Panc1 (cell line): Measurements from ENCODE around the gene STPG3. TPM values are rescaled to one million over a fixed set of nuclear protein-coding genes. Genes with fewer than 3 reads are reported as not detected.

Source experiments
- ATAC-seq: fragments of 200-7000 bp; cut with Tn5 transposase; 2 replicates; pipeline ENCODE4 v1.9.1; 2020; ENCODE audit warnings: mild to moderate bottlenecking, moderate library complexity
- BruUV-seq: library from RNA; stranded (reverse); fragments of 400-500 nt; replicated peaks from 2 replicates; lab custom pipeline; 2021; lab: Mats Ljungman, UMichigan
- CTCF ChIA-PET: fragments of 300-600 bp; sonication (Branson Sonifier 250); formaldehyde crosslinking; loops from one replicate; lab custom pipeline; 2022; ENCODE audit warnings: antibody characterized with exemption; lab: Charles Lee
- POLR2A ChIA-PET: fragments of 300-600 bp; sonication (Branson Sonifier 250); formaldehyde crosslinking; loops from one replicate; lab custom pipeline; 2022; ENCODE audit warnings: antibody characterized with exemption; lab: Charles Lee
- DNase-seq: peaks from one replicate; pipeline ENCODE4 v3.0.0-alpha.2; 2010; ENCODE audit warnings: low read depth, low spot score
- H3K27ac ChIP-seq: 2 replicates; pipeline ENCODE4 v1.5.1; 2011; ENCODE audit warnings: mild to moderate bottlenecking, low read length, inconsistent platforms
- H3K27me3 ChIP-seq: fragments of 200-500 bp; sonication (Bioruptor generic); 2 replicates; pipeline ENCODE4 v1.6.0; 2014; ENCODE audit warnings: low read length, inconsistent platforms; ENCODE audit not compliant: control insufficient read depth, insufficient read depth
- H3K36me3 ChIP-seq: fragments of 200-500 bp; sonication (Bioruptor generic); 2 replicates; pipeline ENCODE4 v1.5.1; 2014; ENCODE audit warnings: inconsistent platforms, mild to moderate bottlenecking, low read length, moderate library complexity; ENCODE audit not compliant: control insufficient read depth, insufficient read depth
- H3K4me1 ChIP-seq: 2 replicates; pipeline ENCODE4 v1.5.1; 2011; ENCODE audit warnings: inconsistent platforms, mild to moderate bottlenecking, low read length, moderate library complexity; ENCODE audit not compliant: control insufficient read depth, insufficient read depth
- H3K4me3 ChIP-seq, 2 experiments: 2 replicates each; pipeline ENCODE4 v1.5.1; 2011 to 2012; ENCODE audit warnings: low read depth in 2 of 2, low read length in 2 of 2, mild to moderate bottlenecking in 2 of 2, inconsistent platforms in 1 of 2, moderate library complexity in 1 of 2
- H3K9me3 ChIP-seq: fragments of 200-500 bp; sonication (Bioruptor generic); 2 replicates; pipeline ENCODE4 v1.5.1; 2014; ENCODE audit warnings: low read depth, mild to moderate bottlenecking, inconsistent platforms, low read length, moderate library complexity; ENCODE audit not compliant: control insufficient read depth, insufficient read depth
- CTCF ChIP-seq: fragments of 450-650 bp; IDR thresholded peaks from 2 replicates; pipeline ENCODE4 v1.5.1; 2017; ENCODE audit warnings: mild to moderate bottlenecking
- POLR2AphosphoS5 ChIP-seq: IDR thresholded peaks from 2 replicates; pipeline ENCODE4 v1.6.1; 2012; ENCODE audit warnings: mild to moderate bottlenecking, low read depth, low read length, moderate library complexity
- REST ChIP-seq, 2 experiments: IDR thresholded peaks; 2 replicates each; pipeline ENCODE4 v1.6.1; 2011 to 2012; ENCODE audit warnings: low read depth in 2 of 2, control low read depth in 1 of 2, low read length in 1 of 2, mild to moderate bottlenecking in 1 of 2, moderate library complexity in 1 of 2; ENCODE audit not compliant: insufficient read depth in 1 of 2
- SIN3A ChIP-seq: IDR thresholded peaks from 2 replicates; pipeline ENCODE4 v1.6.1; 2012; ENCODE audit warnings: low read depth, mild to moderate bottlenecking, low read length, moderate library complexity, borderline replicate concordance; ENCODE audit not compliant: insufficient read depth
- TCF7L2 ChIP-seq: IDR thresholded peaks from 2 replicates; pipeline ENCODE4 v1.6.1; 2011; ENCODE audit warnings: mild to moderate bottlenecking, low read depth, low read length, inconsistent platforms
- in situ Hi-C: cut with HindIII; loops from 2 replicates; pipeline ENCODE4 v1.10.0; 2016; ENCODE audit warnings: low sequenced_read_pairs, low pct_unique_long_range_greater_than_20kb
- intact Hi-C: fragments of 100-400 bp; cut with micrococcal nuclease; formaldehyde crosslinking; loops from one replicate; pipeline ENCODE4 v1.10.0; 2022; ENCODE audit not compliant: unreplicated experiment
- total RNA-seq: library from RNA; stranded (reverse); gene quantifications from one replicate; pipeline ENCODE4 v1.2.1, GENCODE V29; 2021; ENCODE audit not compliant: unreplicated experiment

STPG3 gene
- total RNA-seq, 1 experiment from 2014 or later: 0.26 TPM

GRCh38 chr9:137234055-137234697 lies 16.9 kb upstream of the STPG3 start:
- TF ChIP-seq REST (IDR thresholded peaks at IDR 0.05; ENCODE audit: insufficient read depth in 1 of 2, low read depth in 2 of 2, low read length in 1 of 2): no peak
- no peak for TF ChIP-seq SIN3A
- no peak for TF ChIP-seq TCF7L2
- no peak for TF ChIP-seq POLR2AphosphoS5
- TF ChIP-seq CTCF: no peak
- CTCF ChIA-PET: interaction anchor here (0.7 kb wide), 1 partner anchor 168 kb away, joined by 8 read pairs; no protein-coding TSS in a partner anchor
- H3K27me3 ChIP-seq: no peaks in the 10 kb centered on the region
- H3K27ac ChIP-seq: no peak overlapping the region
- H3K9me3 ChIP-seq: no peaks in the 10 kb centered on the region
- BruUV-seq: no TSS peak
- H3K36me3 ChIP-seq: no peaks in the 10 kb centered on the region
- ATAC-seq (no peak), DNase-seq (no peak)
- POLR2A ChIA-PET: no interaction called here
- H3K4me3 ChIP-seq: no peak overlapping the region
- H3K4me1 ChIP-seq: peaks cover 26% of the 10 kb centered on the region
- in situ Hi-C loops: no loop called here
- intact Hi-C loops: no loop called here

DNA sequence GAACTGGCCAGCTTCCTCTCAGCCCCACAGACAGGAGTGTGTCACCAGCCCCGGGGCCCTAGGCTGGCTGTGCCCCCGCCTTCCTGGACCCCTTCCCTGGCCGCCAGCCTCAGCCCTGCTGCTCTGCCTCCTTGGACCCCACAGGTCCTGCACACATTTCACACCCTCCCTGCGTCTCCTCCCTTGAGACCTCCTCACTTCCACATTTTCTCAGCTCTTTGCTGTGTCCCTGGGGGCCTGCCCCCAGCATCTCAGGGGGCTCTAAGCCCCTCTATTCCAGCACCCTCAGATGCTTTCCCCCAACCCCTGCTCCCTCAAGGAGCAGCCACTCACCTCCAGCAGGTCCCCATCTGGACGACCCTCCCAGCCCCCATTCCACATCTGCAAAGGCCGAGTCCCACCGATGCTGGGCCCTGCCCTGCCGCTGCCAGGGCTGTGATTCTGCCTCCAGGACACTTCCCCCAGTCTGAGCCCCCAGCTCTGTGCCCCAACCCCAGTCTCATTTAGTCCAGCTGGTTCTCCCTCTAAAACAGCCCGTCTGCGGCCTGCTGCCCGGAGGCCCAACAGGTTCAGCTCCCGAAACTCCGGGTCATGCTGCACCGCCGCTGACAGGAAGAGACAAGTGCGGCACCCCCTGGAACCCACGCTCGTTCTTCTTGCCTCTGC lies 16.2 kb upstream of the STPG3 start:
- no peaks in the 10 kb centered on the region for H3K9me3 ChIP-seq
- H3K4me3 ChIP-seq: no peak overlapping the region
- ChIA-PET CTCF (no interaction called here), POLR2A (no interaction called here)
- no peak for DNase-seq
- TF ChIP-seq POLR2AphosphoS5 (no peak), CTCF (no peak), SIN3A (no peak), REST (IDR thresholded peaks at IDR 0.05; ENCODE audit: insufficient read depth in 1 of 2, low read depth in 2 of 2, low read length in 1 of 2) (no peak), TCF7L2 (no peak)
- in situ Hi-C loops: no loop called here
- BruUV-seq: no TSS peak
- H3K27ac ChIP-seq: no peak overlapping the region
- no peaks in the 10 kb centered on the region for H3K27me3 ChIP-seq
- peaks cover 26% of the 10 kb centered on the region for H3K4me1 ChIP-seq
- intact Hi-C loops: no loop called here
- H3K36me3 ChIP-seq: no peaks in the 10 kb centered on the region
- no peak for ATAC-seq
